LoVo (cell line): Measurements from ENCODE around the gene TSEN2.
"Not testable (repeated sequence)": the region's sequence is repeated elsewhere in the genome, so short reads cannot be mapped to it uniquely, and the experiment has no call there.

Experiments used
- DNase-seq: peaks from one replicate; pipeline ENCODE4 v3.0.0-alpha.2; 2016; ENCODE audit warnings: low spot score

The TSEN2 gene

GRCh38 chr3:12507591-12508281 is 23.5 kb downstream of the TSEN2 start:
- no peak for DNase-seq

GRCh38 chr3:12508291-12508700 is 24.0 kb downstream of the TSEN2 start:
- no peak for DNase-seq

- DNase-seq: no peak
These were observed 25.2 kb downstream of the TSEN2 start for GRCh38 chr3:12509466-12509865.

GRCh38 chr3:12512534-12513118 is 28.3 kb downstream of the TSEN2 start:
- DNase-seq: no peak

GRCh38 chr3:12513694-12514446 is 29.6 kb downstream of the TSEN2 start:
- no peak for DNase-seq

- DNase-seq: no peak
These were observed 31.4 kb downstream of the TSEN2 start for GRCh38 chr3:12515631-12516030.

GRCh38 chr3:12516873-12517272 is 32.6 kb downstream of the TSEN2 start:
- DNase-seq: no peak

GRCh38 chr3:12518261-12519028 is 34.2 kb downstream of the TSEN2 start:
- DNase-seq: no peak

GRCh38 chr3:12521010-12521409 is 36.7 kb downstream of the TSEN2 start:
- DNase-seq: no peak

GRCh38 chr3:12522721-12523120 is 38.4 kb downstream of the TSEN2 start:
- no peak for DNase-seq

- DNase-seq: no peak
These were observed 43.5 kb downstream of the TSEN2 start for GRCh38 chr3:12527757-12528143.

- DNase-seq: no peak
These were observed 47.9 kb downstream of the TSEN2 start for GRCh38 chr3:12532182-12532581.

- no peak for DNase-seq
These were observed 52.1 kb downstream of the TSEN2 start for GRCh38 chr3:12536423-12536822.

- DNase-seq: no peak
These were observed 57.3 kb downstream of the TSEN2 start for GRCh38 chr3:12541625-12542024.

- DNase-seq: not testable (repeated sequence)
These were observed 59.2 kb downstream of the TSEN2 start for GRCh38 chr3:12543497-12543896.

GRCh38 chr3:12544652-12545472 is 60.6 kb downstream of the TSEN2 start:
- DNase-seq: no peak

- peak; percentile 82 for DNase-seq
These were observed 61.2 kb downstream of the TSEN2 start, which contains the start of gene MKRN2OS for GRCh38 chr3:12545473-12545791. MKRN2OS (minus strand) TSS chr3:12545499; CDS start chr3:12545464, 35 bp downstream.

- no peak for DNase-seq
These were observed 65.9 kb downstream of the TSEN2 start for GRCh38 chr3:12549971-12550760.

- DNase-seq: peak; percentile 46
These were observed 69.7 kb downstream of the TSEN2 start for GRCh38 chr3:12553921-12554391.

- DNase-seq: no peak
These were observed 72.0 kb downstream of the TSEN2 start for GRCh38 chr3:12556314-12556689.
